AG08395 (cell line): Measurements from ENCODE around the gene UBN2.
"Not testable (repeated sequence)": the region's sequence is repeated elsewhere in the genome, so short reads cannot be mapped to it uniquely, and the experiment has no call there.

Source experiments
- DNase-seq: peaks from one replicate; pipeline ENCODE4 v3.0.0; 2012; ENCODE audit warnings: mixed read lengths, low spot score

UBN2 gene

GRCh38 chr7:139294951-139295575 lies 64.0 kb downstream of the UBN2 start:
- DNase-seq: no peak

DNA sequence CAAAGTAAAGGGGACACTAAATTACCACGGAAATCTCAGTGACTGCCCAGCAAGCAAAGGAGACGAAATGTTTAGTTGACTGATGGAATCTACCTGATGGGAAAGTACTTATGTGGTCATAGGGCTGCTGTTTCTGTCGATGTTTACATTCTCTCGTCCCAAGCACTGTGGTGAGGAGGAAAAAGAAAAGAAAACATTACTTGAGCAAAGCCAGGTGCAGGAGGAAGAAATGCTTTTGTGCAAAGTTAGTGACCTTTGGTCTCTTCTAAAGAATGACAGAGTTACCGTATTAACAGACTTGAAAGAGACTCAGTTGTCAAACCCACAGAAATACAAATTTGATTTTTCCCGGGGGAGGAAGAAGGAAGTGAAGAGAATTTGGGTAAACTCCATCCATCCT lies 66.8 kb downstream of the UBN2 start:
- no peak for DNase-seq

DNA sequence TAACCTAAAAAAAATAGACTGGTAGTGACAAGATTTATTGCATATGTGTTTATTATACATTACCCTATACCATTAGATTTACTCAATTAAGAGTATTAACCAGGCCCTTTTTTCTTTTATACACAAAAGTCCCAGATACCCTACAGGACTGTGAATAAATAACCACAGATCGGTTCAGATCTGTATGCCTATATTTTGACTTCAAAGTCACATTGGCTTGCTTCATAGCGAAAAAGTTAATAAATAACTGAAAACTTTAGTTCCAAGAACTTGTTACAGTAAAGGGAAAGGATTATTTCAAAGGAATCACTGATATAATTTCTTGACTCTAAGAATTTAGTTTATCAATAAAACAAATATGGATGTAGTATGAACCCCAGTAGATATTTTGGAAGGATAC lies 68.3 kb downstream of the UBN2 start:
- no peak for DNase-seq

- no peak for DNase-seq
Measured at GRCh38 chr7:139300390-139300789, 69.4 kb downstream of the UBN2 start.

- DNase-seq: no peak
Measured at GRCh38 chr7:139304517-139304916, 73.5 kb downstream of the UBN2 start.

- DNase-seq: no peak
Measured at GRCh38 chr7:139317939-139318505, 87.0 kb downstream of the UBN2 start.

GRCh38 chr7:139321071-139321745 lies 90.2 kb downstream of the UBN2 start:
- DNase-seq: peak; percentile 36

GRCh38 chr7:139324709-139325108 lies 93.7 kb downstream of the UBN2 start:
- DNase-seq: not testable (repeated sequence)

- peak; percentile 89 for DNase-seq
Measured at GRCh38 chr7:139328375-139328774, 97.3 kb downstream of the UBN2 start.

- no peak for DNase-seq
Measured at GRCh38 chr7:139329119-139329518, 98.1 kb downstream of the UBN2 start.

DNA sequence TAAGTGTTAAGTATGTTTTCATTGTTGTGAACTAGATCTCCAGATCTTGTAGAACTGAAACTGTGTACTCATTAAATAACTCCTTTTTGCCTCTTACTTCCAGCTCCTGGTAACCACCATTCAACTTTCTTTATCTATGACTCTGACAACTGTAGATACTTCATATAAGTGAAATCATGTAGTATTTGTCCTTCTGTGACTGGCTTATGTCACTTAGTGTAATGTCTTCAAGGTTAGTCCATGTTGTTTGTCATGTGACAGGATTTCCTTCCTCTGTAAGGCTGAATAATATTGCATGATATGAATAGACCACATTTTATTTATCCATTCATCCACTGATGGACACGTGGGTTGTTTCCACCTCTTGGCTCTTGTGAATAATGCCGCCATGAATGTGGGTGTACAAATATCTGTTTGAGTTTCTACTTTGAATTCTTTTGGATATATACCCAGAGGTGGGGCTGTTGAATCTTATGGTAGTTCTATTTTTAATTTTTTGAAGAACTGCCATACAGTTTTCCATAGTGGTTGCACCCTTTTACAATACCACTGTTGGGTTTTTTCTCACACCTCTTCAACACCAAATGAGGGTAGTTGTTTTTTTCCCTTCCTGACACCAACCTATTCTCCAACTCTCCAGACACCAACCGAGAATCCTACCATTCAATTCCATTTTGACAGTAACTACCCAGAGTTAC lies 99.4 kb downstream of the UBN2 start:
- DNase-seq: no peak

GRCh38 chr7:139332697-139333359 lies 101.8 kb downstream of the UBN2 start:
- no peak for DNase-seq

- not testable (repeated sequence) for DNase-seq
Measured at GRCh38 chr7:139333443-139333842, 102.4 kb downstream of the UBN2 start.

DNA sequence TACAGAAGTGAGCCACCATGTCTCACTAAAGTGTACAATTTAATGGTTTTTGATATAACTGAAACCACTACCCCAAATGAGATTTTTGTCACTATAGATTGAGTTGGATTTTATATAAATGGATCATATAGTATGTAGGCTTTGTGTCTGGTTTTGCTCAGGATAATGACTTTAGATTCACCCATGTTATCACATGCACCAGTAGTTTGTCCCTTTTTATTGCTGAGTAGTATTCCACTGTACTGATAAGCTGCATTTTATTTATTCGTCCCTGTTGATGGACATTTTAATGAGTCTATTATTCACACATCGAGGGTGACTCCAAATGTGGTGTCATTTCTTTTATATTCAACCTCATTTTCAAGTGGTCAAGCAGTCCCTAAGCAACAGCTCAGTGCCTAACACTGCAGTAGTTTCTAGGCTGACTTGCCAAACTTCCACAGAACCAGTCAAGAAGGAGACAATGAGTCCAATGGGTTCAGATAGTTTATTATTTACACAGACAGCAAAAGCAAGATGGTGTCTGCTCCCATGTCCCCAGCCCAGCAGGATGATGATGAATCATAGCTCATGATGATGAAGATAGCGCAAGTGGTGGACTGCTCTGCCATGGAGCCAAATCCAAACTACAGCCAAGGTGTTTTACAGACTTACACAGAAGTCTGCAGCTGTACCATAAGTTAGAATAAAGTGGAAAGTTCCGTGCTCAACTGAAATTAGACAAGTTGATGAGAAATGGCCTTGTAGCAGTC lies 103.5 kb downstream of the UBN2 start:
- no peak for DNase-seq

DNA sequence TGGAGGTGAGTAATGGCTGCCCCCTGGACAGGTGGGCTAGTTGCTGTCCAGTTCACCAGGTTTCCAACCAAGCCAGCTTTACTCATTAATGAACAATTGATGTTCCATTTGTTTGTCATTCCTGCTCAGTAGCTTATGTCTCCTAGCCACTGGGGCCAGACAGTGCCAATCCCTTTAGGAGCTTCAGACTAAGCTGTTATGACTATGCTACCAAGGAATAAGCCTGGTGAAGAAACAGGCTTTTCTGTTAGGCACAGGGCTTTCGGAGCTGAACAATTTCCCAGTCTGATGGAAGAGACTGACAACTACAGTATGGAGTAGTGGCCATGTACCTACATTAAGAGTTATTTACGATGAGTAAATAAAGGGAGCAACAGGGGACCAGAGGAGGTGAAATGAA lies 108.0 kb downstream of the UBN2 start:
- DNase-seq: no peak

- DNase-seq: no peak
Measured at GRCh38 chr7:139339698-139340036, 108.6 kb downstream of the UBN2 start.

DNA sequence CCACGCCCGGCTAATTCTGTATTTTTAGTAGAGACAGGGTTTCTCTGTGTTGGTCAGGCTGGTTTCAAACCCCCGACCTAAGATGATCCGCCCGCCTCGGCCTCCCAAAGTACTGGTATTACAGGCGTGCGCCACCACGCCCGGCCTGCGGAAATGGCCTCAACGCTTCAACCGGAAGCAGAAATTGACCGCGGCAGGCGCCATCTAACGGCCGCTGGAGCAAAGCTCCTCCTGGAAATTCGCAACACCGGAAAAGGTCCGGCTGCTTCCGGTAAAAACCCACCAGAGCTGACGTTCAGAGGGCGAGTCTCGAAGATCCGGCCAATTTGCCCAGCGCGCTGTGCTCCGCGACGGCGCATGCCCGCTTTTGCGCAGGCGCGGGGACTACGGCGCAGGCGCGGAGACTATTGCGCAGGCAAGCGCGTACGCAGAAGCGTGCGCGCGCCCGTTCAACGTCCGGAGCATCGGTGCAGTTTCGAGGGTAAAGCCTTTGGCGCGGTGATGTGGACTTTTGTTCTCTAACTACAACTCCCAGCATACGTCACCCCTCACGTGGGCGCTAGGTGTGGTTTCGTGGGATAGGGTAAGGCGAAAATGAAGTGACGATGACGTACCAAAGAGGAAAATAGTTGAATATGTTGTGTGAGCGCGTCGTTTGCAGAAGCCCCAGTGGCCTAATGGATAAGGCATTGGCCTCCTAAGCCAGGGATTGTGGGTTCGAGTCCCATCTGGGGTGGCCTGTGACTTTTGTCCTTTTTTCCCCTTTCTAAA lies 109.2 kb downstream of the UBN2 start:
- DNase-seq: peak; percentile 97

DNA sequence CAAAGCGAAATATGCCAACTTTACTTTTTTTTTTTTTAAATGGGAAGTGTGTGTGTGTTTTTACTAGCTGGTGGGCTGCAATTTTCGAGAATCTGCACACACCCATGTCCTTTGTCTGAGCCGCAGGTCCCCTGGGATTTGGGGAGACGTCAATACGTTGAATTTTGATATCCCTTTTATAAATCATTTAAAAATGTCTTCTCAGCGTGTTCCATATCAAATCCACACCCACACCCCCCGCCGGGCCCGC lies 109.7 kb downstream of the UBN2 start:
- no peak for DNase-seq

DNA sequence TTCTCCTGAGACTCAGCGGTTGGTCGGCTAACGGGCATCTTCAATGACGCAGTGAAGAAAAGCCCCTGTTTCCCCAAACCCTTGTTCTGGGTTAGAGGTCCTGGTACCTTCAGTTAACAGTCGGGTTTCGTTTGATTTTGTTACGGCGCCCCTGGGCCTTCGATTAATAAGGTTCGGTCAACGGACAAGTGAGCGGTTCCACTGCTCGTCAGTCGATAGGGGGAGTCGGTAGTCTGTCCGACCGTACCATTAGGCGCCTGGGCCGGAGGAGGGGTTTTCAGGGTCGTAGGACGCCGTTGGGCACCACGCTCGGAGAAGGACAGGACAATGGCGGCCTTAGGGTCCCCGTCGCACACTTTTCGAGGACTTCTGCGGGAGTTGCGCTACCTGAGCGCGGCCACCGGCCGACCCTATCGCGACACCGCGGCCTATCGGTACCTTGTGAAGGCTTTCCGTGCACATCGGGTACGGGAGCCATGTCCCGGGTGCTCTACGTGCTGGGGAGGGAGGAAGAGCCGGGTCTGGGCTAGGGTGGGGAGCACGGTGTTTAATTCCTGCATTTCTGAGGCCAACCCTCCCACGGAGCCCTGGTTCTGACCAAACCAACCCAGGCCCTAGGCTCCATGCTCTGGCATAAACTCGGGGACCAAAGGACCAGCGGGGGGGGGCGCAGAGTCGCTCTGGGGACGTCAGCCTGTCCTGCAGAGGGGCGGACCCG lies 110.2 kb downstream of the UBN2 start, which contains the start of gene FMC1:
FMC1 (plus strand) TSS at position 280 of the 718 bp plus-strand sequence; CDS start at position 328, 48 bp downstream.
- DNase-seq: peak; percentile 92

- no peak for DNase-seq
Measured at GRCh38 chr7:139341776-139342226, 110.8 kb downstream of the UBN2 start.
